Testis (tissue), 2 donors: ENCODE data around the gene ARHGAP26.

Source experiments
- CTCF ChIP-seq, 3 experiments: fragments of 450-650 bp in 2 of 3; fragments of 200-600 bp in 1 of 3; sonication (generic) in 1 of 3; IDR thresholded peaks; one replicate each; pipeline ENCODE4 v1.5.1; 2016 to 2019; ENCODE audit warnings: antibody characterized with exemption in 3 of 3, mild to moderate bottlenecking in 2 of 3, moderate library complexity in 1 of 3
- POLR2A ChIP-seq: fragments of 450-650 bp; IDR thresholded peaks from one replicate; pipeline ENCODE4 v1.6.1; 2017; ENCODE audit warnings: antibody characterized with exemption, mild to moderate bottlenecking, moderate library complexity

- no peak for TF ChIP-seq CTCF (IDR thresholded peaks at IDR 0.05)
- no peak for TF ChIP-seq POLR2A
These were observed 201.9 kb downstream of the ARHGAP26 start for GRCh38 chr5:142972064-142972570.
